Measurements from ENCODE around the gene PLXNA2. TPM values are rescaled to one million over a fixed set of nuclear protein-coding genes. Genes with fewer than 3 reads are reported as not detected.

The PLXNA2 gene
- total and polyA plus RNA-seq, 2 donors (not counting 1 experiment from before 2014, with no cell fraction given): 0.31 to 1.2 TPM

DNA sequence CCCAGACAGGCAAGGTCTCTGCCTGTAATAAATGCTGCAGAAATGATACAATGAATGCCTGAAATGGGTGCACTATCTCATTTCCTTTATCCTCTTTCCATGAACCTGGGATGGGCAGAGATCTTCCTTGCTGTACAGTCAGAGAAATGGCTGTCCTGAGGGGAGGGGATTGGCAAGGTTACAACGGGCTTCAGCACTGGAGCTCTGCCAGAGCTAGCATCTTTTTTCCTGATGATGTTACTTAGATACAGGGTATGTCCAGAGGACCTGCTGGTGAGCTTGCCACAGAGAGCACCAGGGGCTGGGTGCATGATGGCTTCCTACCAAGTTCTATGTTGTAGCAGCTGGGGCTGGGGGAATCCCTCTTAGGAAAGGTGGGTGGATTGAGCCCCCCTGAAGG is 115.1 kb downstream of the PLXNA2 start:
- CTCF ChIA-PET: interaction anchor here (1.7 kb wide), 1 partner anchor 115 kb away, joined by 3 read pairs; the partner anchor contains the start of gene PLXNA2

DNA sequence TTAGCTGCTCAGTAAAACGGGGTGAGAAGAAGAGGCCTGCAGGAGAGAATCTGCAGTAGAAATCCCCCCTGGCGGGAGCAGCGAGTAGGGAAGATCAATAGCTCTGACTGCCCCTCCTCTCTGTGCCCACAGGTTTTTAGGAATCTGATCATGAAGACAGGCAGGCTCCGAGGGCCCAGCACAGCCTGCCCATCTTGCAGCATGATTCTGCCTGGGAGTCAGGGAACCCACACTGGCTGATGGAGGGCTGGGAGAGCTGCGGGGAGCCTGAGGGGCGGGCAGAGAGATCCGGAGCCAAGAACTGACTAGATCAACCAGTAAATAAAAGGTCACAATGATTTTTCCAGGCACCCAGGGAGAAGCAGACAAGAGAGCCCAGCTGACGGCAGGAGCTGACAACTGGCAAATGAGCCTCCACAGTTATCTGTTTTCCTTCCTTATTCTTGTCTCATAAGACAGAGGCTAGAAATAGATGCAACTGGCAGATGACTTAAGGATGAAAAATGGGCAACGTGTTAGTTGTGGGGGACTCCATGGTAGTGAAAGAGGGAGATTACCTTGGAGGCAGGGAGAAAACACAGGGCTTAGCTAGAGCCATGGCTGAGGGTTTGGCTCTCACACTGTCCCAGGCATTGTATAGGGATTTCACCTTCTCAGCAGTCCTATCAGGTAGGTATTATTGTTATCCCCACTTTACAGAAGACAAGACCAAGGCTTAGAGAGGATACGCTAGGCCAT is 116.2 kb downstream of the PLXNA2 start:
- ChIA-PET CTCF (interaction anchor here (0.8 kb wide), 1 partner anchor 12 kb away, joined by 3 read pairs; no protein-coding TSS in a partner anchor), POLR2A (no interaction called here)
- intact Hi-C loops (cut with micrococcal nuclease): no loop called here
- Histone ChIP-seq H3K9ac (ENCODE audit: low read length) (no peak overlapping the region), H3K27ac (ENCODE audit: low read length in 2 of 2) (no peak overlapping the region), H4K20me1 (ENCODE audit: control insufficient read depth, insufficient read depth, low read length, poor library complexity, severe bottlenecking) (no peaks in the 10 kb centered on the region), H3K4me1 (ENCODE audit: control insufficient read depth in 2 of 2, insufficient read depth in 2 of 2, low read length in 2 of 2) (peaks cover 4 to 6% of the 10 kb centered on the region in 2 donors), H2AFZ (ENCODE audit: insufficient read depth, low read depth, low read length, poor library complexity, severe bottlenecking) (no peak overlapping the region), H3K79me2 (ENCODE audit: control insufficient read depth, insufficient read depth, low read length) (no peaks in the 10 kb centered on the region), H3K9me3 (ENCODE audit: control extremely low read depth in 1 of 3, control insufficient read depth in 2 of 3, insufficient read depth in 1 of 3, low read length in 2 of 3) (no peaks in the 10 kb centered on the region), H3K36me3 (replicated peaks in 1 of 2; ENCODE audit: control extremely low read depth in 1 of 2, control insufficient read depth in 1 of 2, extremely low read depth in 1 of 2, insufficient read depth in 2 of 2, low read length in 1 of 2) (no peaks in the 10 kb centered on the region), H3K4me3 (ENCODE audit: control extremely low read depth in 1 of 5, extremely low read depth in 1 of 5, insufficient read depth in 1 of 5, low read depth in 2 of 5, low read length in 4 of 5) (no peak overlapping the region), H3K27me3 (replicated peaks in 1 of 4; ENCODE audit: control extremely low read depth in 1 of 4, control insufficient read depth in 3 of 4, insufficient read depth in 4 of 4, low read length in 3 of 4) (peaks cover 0 to 4% (median 0%) of the 10 kb centered on the region in 4 experiments), H3K4me2 (replicated peaks; ENCODE audit: low read depth, low read length, poor library complexity, severe bottlenecking) (no peak overlapping the region)
- TF ChIP-seq, protein P1, sequence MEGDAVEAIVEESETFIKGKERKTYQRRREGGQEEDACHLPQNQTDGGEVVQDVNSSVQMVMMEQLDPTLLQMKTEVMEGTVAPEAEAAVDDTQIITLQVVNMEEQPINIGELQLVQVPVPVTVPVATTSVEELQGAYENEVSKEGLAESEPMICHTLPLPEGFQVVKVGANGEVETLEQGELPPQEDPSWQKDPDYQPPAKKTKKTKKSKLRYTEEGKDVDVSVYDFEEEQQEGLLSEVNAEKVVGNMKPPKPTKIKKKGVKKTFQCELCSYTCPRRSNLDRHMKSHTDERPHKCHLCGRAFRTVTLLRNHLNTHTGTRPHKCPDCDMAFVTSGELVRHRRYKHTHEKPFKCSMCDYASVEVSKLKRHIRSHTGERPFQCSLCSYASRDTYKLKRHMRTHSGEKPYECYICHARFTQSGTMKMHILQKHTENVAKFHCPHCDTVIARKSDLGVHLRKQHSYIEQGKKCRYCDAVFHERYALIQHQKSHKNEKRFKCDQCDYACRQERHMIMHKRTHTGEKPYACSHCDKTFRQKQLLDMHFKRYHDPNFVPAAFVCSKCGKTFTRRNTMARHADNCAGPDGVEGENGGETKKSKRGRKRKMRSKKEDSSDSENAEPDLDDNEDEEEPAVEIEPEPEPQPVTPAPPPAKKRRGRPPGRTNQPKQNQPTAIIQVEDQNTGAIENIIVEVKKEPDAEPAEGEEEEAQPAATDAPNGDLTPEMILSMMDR (IDR thresholded peaks at IDR 0.05): no peak
- TF ChIP-seq EZH2 (IDR thresholded peaks at IDR 0.05; ENCODE audit: borderline replicate concordance, insufficient read depth, low read depth, low read length, poor library complexity, severe bottlenecking): no peak
- H3K27ac Mint-ChIP-seq: no peak overlapping the region
- DNase-seq (no peak), ATAC-seq (ENCODE audit: low read depth) (no peak)
- WGBS (ENCODE audit: insufficient coverage): 90% methylated on average over 10 of the region's 10 CpGs
- H3K4me3 Mint-ChIP-seq: no peak overlapping the region
- peaks cover 26% of the 10 kb centered on the region for H3K27me3 Mint-ChIP-seq
- peaks cover 8% of the 10 kb centered on the region for H3K4me1 Mint-ChIP-seq
- H3K9me3 Mint-ChIP-seq (ENCODE audit: insufficient read depth): no peaks in the 10 kb centered on the region

More for the DNA sequence above, 115.1 kb downstream of the PLXNA2 start:
- no peak overlapping the region for H3K27ac Mint-ChIP-seq
- Histone ChIP-seq H3K27ac (ENCODE audit: low read length in 2 of 2) (no peak overlapping the region), H2AFZ (ENCODE audit: insufficient read depth, low read depth, low read length, poor library complexity, severe bottlenecking) (no peak overlapping the region), H3K79me2 (ENCODE audit: control insufficient read depth, insufficient read depth, low read length) (no peaks in the 10 kb centered on the region), H4K20me1 (ENCODE audit: control insufficient read depth, insufficient read depth, low read length, poor library complexity, severe bottlenecking) (no peaks in the 10 kb centered on the region), H3K9me3 (ENCODE audit: control extremely low read depth in 1 of 3, control insufficient read depth in 2 of 3, insufficient read depth in 1 of 3, low read length in 2 of 3) (no peaks in the 10 kb centered on the region), H3K36me3 (replicated peaks in 1 of 2; ENCODE audit: control extremely low read depth in 1 of 2, control insufficient read depth in 1 of 2, extremely low read depth in 1 of 2, insufficient read depth in 2 of 2, low read length in 1 of 2) (no peaks in the 10 kb centered on the region), H3K9ac (ENCODE audit: low read length) (no peak overlapping the region), H3K4me2 (replicated peaks; ENCODE audit: low read depth, low read length, poor library complexity, severe bottlenecking) (no peak overlapping the region), H3K4me3 (ENCODE audit: control extremely low read depth in 1 of 5, extremely low read depth in 1 of 5, insufficient read depth in 1 of 5, low read depth in 2 of 5, low read length in 4 of 5) (no peak overlapping the region), H3K4me1 (ENCODE audit: control insufficient read depth in 2 of 2, insufficient read depth in 2 of 2, low read length in 2 of 2) (peaks cover 4 to 6% of the 10 kb centered on the region in 2 donors), H3K27me3 (replicated peaks in 1 of 4; ENCODE audit: control extremely low read depth in 1 of 4, control insufficient read depth in 3 of 4, insufficient read depth in 4 of 4, low read length in 3 of 4) (peaks cover 0 to 4% (median 0%) of the 10 kb centered on the region in 4 experiments)
- POLR2A ChIA-PET: no interaction called here
- peaks cover 26% of the 10 kb centered on the region for H3K27me3 Mint-ChIP-seq
- intact Hi-C loops (cut with micrococcal nuclease): no loop called here
- H3K4me1 Mint-ChIP-seq: peaks cover 8% of the 10 kb centered on the region
- DNase-seq: no peak
- 83% methylated on average over 1 of the region's 1 CpG for WGBS (ENCODE audit: insufficient coverage)
- no peaks in the 10 kb centered on the region for H3K9me3 Mint-ChIP-seq (ENCODE audit: insufficient read depth)
- no peak for ATAC-seq (ENCODE audit: low read depth)
- TF ChIP-seq, protein P1 (IDR thresholded peaks at IDR 0.05): no peak
- TF ChIP-seq EZH2 (IDR thresholded peaks at IDR 0.05; ENCODE audit: borderline replicate concordance, insufficient read depth, low read depth, low read length, poor library complexity, severe bottlenecking): no peak
- H3K4me3 Mint-ChIP-seq: no peak overlapping the region
